ENCODE data around the gene TOMM40.

- no peak for TF ChIP-seq L3MBTL2 (conservative IDR thresholded peaks at IDR 0.05)
- TF ChIP-seq SP1 (IDR thresholded peaks at IDR 0.05), result no peak
- TF ChIP-seq ELF4 (IDR thresholded peaks at IDR 0.05), result no peak
- TF ChIP-seq BHLHE40 (IDR thresholded peaks at IDR 0.05; ENCODE audit: borderline replicate concordance), result no peak
- no peak for TF ChIP-seq FOXM1 (IDR thresholded peaks at IDR 0.05; ENCODE audit: borderline replicate concordance)
- TF ChIP-seq FOXK2 (IDR thresholded peaks at IDR 0.05), result no peak
- no peak for TF ChIP-seq SUZ12 (IDR thresholded peaks at IDR 0.05)
- TF ChIP-seq NFRKB (IDR thresholded peaks at IDR 0.05), result no peak
- TF ChIP-seq LEF1 (IDR thresholded peaks at IDR 0.05; ENCODE audit: borderline replicate concordance), result no peak
- no peak for TF ChIP-seq TARDBP (IDR thresholded peaks at IDR 0.05)
- TF ChIP-seq HDGF (IDR thresholded peaks at IDR 0.05; ENCODE audit: borderline replicate concordance), result no peak
Observed at GRCh38 chr19:44866664-44867063, 24.4 kb upstream of the TOMM40 start.
